Stimulated activated CD8-positive, alpha-beta memory T cell treated with anti-CD3 and anti-CD28 coated beads, Interleukin-7, amount 100 ng/mL, for 4 hours (primary cell): ENCODE results near the gene JAZF1.
A peak's percentile ranks its signal among the peaks of the same experiment; 100 is the strongest.

Experiments used
- DNase-seq, 2 donors: peaks; one replicate each; pipeline ENCODE4 v3.0.0-alpha.2; 2020; ENCODE audit warnings: low read depth in 2 of 2

Gene JAZF1

DNA sequence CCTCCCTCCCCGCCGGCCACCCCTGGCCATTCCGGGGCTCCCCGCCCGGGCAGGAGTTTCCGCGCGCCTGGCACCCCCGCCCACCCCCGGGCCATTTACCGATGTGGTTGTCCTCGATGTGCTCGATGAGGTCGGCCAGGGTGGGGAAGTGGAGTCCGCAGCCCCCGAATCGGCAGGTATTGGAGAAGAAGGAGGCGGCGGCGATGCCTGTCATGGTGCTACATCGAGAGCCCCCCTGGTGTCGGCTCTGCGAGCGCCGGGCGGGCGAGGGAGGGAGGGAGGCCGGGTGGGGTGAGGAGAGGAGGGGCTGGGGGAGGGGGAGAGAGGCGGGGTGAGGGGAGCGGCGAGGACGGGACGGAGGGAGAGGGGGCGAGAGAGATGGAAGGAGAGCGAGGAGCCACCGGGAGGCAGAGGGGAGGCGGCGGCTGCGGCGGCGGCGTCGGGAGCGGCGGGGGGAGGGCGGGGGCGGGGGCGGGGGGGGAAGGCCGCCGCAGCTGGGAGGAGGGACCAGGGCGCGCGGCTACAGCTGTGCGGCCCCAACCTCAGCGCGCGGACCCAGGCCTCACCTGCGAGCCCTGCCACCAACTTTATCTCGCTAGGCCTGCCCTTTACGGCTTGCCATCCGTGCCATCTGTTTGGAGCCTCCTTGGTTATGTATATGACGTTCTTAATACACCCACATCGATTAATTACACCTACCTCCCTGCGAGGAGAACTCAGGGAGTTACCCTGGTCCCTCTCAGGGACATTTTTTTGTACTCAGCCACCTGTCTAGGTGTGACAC, at the start of gene JAZF1:
TSS of gene JAZF1 (minus strand) at position 432 of the 784 bp plus-strand sequence.
- DNase-seq: peak; percentile 38 to 68

DNA sequence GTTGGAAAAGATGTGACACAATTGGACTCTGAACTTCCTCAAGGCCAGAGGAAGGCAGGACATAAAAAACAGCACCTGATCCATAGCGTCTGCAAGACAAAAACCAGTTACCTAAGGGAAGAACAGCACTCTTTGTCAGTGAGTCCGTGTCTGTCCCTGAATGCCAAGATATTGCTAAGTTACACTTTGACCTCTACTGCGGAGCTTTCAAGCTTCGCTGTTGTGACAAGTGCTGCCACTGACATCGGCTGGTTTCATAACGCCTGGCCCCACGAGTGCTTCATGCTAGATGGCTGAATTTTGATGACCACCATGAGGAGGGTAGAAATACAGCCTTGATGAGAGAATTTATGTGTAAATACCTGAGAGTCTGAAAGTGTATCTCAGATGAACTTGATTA, 49.7 kb upstream of the JAZF1 start:
- no peak for DNase-seq

DNA sequence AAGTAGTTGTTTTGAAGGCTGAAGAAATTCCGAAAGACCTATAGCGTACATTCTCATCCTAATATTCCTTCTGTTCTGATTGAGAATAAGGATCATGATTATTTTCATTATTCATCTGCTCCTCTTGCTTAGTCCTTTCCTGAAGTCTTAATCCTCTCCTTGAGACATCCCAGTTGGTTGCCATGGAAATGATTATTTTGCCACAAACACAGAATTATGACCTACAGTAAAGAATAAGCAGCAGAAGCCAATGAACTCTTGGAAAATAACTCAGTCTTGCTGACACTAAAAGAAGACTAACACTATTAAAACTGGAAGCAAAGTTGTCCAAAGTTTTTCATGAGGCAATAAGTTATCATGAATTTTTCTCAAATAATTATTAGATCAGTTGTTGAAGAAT, 47.8 kb upstream of the JAZF1 start:
- no peak for DNase-seq

DNA sequence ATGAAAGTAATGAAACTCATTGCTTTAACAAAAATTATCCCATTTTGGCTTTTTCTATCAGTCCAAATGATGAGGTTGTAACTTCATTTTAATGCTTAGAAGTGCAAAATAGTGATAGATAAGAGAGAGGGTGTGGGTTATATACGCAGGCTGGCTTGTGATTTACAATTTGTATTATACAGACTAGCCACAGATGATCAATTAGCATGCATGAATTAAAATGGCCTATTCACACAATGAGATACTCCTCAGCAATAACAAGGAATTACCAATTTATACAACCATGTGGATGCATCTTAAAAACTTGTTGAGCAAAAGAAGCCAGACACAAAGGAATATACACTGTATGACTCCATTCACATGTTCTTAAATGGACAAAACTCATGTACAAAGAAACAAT, 45.4 kb upstream of the JAZF1 start:
- DNase-seq: no peak

DNA sequence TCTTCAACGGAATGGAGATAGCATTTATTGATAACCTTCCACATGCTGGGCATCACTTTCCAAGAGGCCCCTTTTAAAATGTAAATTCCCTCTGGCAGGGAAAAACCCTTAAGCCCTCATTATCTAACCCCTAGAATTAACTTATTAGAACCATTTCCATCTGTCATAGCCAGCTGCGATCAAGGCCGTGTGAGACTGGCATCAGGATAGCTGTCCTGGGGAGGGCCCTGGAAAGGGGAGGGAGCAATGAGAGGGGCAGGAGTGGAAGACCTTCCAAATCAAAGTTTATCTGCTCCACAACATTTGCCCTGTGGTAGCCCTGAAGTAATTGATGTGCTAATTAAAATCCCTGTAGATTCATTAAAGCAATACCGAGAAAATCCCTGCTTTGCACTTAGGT, 45.0 kb upstream of the JAZF1 start:
- DNase-seq: no peak

DNA sequence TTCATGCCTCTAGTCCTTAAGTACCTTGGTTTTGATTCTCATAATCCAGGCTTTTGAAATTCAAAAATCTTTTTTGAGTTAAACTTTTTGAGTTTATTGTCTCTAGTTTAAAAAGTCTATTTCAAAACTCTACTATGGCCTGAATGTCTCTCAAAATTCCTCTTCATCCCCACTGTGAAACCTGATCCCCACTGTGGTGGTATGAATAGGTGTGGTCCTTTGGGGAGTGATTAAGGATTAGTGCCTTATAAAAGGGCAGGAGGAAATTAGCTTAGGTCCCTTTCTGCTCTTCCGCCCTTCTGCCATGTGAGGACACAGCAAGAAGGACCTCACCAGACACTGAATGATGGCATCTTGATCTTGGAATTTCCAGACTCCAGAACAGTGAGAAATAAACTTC, 44.1 kb upstream of the JAZF1 start:
- DNase-seq: no peak

DNA sequence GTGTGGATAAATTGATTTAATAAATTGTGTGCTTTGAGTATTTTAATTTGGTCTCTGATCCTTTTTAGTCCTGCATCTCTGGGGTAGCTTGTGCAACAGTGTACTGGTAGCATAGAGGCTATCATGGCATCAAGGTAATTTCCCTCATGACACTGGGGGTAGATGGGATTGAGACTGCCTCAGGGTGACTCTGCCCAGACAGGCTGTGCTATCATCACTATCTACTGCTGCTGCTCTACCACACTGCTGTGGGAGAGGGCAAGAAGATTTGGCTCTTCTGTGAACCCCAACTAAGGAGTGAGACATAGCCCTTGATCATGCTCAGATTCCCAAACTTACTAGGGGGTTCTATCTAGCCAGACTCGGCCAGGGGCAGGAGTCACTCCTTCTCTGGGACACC, 43.6 kb upstream of the JAZF1 start:
- no peak for DNase-seq

DNA sequence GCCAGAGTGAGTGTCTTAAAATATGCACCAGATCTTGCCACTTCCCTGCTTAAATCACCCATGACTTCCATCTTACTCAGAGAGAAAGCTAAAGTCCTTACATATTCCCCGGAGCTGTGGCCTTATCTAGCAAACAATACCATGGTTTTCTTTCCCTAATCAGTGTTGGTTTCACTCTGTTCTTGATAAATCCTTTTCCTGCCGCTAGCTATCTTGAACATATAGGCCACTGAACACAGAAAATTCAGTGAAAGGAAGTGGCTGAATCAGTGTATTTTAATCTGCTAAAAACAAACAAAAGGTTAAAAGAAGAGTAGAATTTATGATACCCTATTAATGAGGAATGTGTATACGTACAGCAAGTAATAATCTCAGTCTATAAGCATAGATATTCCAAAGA, 42.0 kb upstream of the JAZF1 start:
- no peak for DNase-seq

DNA sequence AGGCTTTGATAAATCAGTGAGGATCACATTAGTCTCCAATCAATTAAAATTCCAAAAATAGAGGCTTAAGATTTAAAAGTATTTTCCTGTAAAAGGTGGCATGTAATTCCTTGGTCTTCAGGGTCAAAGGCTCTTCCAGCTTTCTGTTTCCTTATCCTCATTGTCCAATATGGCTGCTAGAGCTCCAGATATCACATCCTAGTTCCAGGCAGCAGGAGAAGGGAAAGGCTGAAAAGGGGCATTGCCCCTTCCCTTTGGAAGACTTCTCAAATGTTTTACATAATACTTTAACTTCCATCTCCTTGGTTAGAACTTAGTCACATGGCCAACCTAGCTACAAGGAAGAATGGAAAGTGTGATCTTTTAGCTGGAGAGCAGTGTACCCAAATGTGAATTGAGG, 39.2 kb upstream of the JAZF1 start:
- DNase-seq: no peak

DNA sequence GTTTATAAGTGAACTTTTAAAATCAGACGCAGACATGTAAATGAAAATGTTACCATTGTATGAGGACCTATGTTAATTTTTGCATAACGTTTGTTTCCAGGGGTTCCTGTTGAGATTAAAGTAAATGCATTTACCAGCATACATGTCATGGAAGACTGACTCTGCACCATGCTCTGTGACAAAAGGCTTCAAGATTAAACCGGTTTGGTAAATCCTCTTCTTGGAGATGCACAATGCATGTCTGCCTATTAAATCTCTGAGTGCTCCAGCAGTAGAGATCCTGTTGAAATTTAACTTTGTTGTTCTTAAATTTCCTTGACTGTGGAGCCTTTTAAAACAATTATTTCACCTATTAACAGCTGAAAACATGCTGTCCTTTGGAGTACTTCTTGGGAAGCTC, 36.5 kb upstream of the JAZF1 start:
- DNase-seq: no peak

DNA sequence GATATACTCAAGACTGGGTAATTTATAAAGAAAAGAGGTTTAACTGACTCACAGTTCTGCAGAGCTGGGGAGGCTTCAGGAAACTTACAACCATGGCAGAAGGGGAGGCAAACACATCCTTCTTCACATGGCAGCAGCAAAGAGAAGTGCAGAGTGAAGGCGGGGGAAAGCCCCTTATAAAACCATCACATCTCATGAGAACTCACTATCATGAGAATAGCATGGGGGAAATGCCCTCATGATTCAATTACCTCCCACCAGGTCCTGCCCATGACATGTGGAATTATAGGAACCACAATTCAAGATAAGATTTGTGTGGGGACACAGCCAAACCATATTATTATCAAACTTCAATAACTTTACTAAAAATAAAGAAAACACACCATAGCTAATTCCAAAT, 30.4 kb upstream of the JAZF1 start:
- DNase-seq: no peak

DNA sequence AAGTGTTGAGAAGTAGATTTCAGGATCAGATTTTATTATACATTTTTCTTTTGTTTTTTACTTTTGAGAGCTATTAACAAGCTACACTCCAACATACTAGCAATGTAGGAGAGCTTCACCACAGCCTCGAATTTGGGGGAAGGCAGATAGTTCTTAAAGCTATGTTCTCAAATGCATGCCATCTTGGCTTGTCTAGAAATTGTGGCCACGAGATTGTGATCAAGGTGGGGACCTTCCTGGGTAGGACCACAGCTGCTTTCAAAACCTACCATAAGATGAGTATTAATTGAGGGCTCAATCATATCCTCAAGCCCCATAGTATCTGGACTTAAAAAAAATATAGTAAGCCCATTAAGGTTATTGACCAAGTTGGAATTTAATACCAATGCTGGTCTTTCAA, 27.9 kb upstream of the JAZF1 start:
- no peak for DNase-seq

DNA sequence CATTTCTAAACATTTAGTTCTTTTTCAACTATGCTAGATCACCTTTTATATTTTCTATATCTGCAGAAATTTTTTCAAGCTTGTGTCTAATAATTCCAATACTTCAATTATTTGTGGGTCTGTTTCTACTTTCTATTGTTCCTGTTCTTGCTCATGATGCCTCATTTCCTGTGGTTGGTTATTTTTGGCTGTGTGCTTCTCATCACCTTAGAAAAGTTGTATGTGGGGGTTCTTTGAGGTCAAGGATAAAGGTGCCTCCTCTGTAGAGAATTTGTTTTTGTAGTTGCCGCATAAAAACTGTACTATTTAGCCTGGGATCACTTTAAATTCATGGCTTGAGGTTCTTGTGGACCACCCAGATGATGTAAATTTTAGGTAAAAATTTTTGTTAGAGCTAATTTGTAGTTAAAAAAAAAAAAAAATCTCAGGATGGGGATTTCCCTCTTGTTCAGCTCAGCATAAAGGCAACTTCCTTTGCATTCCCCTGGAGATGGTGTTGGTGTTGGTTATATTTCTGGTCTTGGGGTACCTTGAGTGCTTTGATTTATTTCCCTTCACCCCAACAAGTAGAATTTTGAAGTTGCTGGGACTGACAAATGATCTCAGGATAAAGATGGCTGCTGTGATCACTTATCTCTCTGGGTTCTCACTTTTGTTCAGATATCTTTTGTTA, 27.0 kb upstream of the JAZF1 start:
- DNase-seq: no peak

DNA sequence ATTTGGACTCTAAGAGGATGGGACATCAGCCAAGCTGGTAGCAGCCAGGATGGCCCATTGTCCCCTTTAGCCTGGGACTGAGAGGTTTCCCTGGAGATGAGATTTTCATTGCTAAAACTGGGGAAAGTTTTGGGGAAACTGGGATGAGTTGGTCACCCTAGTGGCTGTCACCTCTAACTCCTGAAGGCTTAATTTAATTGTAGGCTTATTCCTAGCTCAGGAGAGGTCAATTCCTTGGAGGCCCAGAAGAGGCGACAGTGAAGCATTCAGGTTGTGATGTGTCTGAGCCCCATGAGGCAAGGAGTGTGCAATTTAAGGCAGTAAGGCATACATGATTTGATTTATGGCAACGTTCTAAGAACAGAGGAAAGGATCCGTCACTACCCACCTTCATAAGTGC, 24.9 kb upstream of the JAZF1 start:
- DNase-seq: no peak

DNA sequence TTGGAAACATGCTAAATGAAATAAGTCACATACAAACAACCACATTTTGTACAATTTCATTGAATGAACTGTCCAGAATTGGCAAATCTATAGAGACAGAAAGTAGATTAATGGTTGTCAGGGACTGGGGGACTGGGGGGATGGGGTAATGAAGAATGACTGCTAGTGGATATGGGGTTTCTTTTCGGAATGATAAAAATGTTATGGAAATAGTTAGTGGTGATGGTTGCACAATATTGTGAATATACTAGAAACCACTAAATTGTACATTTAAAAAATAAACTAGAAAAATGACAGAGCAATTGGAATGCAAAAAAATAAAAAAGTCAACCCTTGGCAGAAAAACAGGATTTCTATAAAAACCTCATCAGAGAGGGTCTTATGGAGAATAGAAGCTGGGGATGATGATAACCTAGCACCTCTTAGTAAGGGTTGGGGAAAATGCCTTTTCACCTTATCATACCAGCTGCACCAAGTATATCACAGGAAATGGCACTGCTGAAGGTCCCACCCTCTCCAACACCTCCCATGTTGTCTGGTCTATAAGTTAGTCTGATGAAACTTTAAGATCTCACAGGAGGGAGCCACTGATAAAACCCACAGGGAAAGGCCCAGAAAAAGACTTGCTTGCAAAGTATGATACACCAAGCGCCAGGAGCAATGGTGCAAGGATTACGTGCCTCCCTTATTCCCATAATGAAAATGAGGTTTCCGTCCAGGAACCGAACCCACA, 23.1 kb upstream of the JAZF1 start:
- no peak for DNase-seq

DNA sequence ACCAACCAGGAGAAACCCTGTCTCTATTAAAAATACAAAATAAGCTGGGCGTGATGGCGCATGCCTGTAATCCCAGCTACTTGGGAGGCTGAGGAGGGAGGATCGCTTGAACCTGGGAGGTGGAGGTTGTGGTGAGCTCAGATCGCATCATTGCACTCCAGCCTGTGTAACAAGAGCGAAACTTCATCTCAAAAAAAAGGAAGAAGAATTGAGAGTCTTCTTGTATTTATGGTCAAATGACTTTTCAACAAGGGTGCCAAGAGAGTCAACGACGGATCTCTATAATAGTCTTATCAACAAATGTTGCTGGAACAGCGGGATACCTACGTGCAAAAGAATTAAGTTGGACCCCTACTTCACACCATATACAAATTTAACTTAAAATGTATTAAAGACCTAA, 21.6 kb upstream of the JAZF1 start:
- DNase-seq: no peak

DNA sequence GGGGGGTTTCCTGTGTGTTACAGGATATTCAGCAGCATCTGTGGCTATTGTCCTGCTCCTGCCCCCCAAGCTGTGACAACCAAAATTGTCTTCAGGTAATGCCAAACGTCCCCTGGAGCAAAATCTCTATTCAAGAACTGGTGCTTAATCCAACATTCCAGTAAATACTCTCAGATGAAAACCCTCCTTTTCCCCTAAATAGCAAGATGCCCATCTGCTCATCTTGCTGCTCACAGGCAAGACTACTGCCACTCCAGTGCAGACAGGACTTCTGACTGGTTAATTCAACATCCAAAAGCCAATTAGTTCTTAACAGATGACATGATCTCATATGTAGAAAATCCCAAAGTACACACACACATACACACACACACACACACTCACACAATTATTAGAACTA, 20.5 kb upstream of the JAZF1 start:
- no peak for DNase-seq

DNA sequence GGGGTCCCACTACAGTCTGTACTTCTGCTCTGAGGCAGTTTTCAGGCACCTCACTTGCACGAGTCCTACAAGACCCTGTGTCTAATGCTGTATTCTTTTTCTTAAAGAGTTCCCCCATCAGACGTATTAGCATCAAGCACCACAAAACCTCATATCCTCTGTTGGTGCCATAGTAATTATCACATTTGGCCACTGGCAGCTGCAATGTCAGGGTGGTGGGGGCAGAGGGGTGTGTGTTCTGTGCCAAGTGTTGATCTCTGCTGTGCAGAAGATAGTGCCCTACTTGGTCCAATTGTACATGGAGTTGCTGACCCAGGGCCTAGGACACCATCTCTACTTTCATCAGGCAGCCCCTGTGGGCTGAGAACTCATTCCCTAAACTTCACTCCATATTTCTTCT, 20.0 kb upstream of the JAZF1 start:
- no peak for DNase-seq

DNA sequence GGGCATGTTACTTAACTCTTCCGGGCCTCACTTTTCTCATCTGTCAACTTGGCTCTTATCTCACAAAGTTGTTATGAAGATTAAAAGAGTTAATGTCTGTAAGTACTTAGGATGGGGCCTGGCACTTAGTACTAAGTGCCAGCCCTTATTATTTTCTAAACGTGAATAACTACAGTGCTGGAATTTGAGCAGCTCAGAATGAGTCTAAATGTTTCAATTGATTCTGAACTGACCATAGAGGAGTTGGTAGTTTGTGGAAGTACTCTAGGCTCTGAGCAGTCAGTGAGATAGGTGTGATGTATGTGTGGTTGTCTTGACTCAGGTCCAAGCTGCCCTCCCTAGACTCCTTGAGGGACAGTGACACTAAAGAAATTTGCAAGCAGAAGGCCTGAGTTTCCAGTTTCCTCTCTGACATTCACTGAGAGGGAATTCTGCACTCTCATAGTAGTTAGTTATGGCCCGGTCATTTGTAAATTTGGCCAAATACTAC, 18.5 kb upstream of the JAZF1 start:
- DNase-seq: no peak

DNA sequence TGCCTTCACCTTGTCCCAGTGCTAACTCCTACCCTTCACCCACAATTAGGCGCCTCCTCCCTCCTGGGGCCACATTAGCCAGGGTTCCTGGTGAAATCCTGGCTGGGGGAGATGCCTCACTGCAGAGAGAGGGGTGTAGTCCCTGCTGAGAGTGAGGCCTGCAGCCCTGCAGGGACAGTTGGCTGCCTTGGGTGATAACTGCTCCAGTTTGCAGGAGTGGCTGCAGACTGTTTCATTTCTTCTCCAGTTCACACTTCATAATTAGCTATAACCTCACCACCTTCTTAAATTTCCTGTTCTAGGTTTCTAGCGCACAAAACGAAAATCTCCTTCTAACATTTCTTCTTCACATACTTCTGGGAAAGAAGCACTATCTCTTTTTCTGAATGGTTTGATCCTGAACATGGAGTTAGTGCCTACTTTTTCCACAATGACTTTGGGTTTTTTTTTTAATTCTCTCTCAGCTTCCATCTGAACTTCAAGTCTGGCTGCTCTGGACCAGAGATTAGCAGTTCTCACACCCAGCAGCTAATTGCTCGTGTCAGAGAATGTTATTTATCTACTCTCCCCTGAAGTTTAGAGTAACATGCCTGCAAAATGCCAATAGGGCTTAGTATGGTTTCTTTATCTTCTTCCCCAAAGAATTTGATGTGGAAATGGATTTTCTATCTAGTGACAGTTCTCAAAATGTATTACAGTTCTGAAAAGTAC, 15.5 kb upstream of the JAZF1 start:
- DNase-seq: no peak

DNA sequence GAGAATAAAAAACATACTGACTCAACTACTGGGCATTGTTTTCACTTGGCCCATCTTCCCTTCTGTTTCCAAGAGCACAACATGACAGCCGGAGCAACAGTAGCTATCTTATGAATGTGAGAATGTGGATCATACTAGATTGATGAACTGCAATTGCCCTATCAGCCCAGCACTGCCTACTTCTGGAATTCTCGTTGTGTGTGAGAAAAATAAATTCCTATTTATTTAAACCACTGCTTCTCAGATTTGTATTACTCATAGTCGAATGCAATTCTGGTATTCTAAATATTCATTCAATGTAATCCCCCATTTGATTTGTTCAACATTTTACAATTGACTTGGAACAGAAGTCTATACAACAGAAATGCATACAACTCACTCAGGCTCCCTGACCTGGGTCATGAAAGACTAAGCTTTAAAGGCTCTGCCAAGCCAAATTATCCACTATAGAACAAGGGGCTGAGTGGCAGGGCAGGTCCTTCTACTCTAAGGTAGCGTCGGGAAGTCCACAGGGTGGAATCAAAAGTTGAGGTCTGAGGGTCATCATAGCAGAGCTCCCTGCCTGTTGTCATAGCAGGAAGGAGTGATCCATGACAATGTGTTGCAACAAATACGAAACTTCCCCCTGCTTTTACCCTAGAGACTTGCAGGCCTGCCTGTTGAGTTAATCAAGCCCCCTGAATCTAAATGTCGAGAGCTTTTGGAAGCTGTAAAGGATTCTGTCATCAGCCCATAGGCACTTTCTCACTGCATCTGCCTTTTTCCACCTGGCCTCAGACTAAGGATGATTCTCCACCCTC, 12.4 kb upstream of the JAZF1 start:
- no peak for DNase-seq
